Cerebellar nuclear complex (tissue), 1 donor: ENCODE results near the gene SLC15A1.

Source experiments
- DNase-seq, 2 experiments: peaks; one replicate each; lab custom pipeline; 2025; lab: John Stamatoyannopoulos, UW

The SLC15A1 gene, protein sequence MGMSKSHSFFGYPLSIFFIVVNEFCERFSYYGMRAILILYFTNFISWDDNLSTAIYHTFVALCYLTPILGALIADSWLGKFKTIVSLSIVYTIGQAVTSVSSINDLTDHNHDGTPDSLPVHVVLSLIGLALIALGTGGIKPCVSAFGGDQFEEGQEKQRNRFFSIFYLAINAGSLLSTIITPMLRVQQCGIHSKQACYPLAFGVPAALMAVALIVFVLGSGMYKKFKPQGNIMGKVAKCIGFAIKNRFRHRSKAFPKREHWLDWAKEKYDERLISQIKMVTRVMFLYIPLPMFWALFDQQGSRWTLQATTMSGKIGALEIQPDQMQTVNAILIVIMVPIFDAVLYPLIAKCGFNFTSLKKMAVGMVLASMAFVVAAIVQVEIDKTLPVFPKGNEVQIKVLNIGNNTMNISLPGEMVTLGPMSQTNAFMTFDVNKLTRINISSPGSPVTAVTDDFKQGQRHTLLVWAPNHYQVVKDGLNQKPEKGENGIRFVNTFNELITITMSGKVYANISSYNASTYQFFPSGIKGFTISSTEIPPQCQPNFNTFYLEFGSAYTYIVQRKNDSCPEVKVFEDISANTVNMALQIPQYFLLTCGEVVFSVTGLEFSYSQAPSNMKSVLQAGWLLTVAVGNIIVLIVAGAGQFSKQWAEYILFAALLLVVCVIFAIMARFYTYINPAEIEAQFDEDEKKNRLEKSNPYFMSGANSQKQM

GRCh38 chr13:98752467-98753290 lies at the start of gene SLC15A1:
TSS of gene SLC15A1 (minus strand) at chr13:98752672. CDS start at chr13:98752598, 74 bp downstream.
- DNase-seq: no peak

DNA sequence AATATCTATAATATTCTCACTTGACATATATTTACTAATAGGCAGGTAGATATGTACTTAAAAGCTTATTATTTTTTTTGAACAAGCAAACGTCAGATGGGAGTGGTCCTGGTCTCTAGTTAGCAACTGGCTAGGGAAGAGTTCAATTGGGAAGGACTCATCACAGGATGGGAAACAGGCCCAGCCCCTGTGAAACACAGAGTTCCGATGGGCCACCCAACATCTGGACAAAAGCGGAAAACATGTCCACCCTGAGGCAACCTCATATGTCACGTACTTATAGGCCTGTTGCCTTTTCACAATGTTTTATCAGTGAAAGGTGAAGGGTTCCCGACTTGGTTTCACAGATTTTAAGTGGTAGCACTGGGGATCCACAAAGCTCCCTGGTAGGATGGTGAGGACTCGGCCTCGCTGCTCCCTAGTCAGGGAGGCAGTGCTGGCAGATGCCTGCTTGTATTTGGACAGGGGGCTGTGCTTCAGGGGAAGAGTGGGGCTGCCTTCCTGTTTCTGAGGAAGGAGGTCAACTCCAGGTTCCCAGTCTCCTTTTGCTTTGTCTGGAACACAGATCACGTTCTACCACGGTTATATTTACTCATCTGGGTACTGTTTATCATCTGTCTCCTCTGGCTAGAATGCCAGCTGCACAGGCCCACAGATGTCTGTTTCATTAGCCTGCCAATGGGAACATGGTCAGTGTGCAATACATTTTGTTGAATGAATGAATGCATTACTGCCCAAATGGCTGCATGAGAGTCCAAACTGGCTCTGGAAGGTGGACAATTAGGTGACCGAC lies 49.4 kb upstream of the SLC15A1 start:
- no peak for DNase-seq

DNA sequence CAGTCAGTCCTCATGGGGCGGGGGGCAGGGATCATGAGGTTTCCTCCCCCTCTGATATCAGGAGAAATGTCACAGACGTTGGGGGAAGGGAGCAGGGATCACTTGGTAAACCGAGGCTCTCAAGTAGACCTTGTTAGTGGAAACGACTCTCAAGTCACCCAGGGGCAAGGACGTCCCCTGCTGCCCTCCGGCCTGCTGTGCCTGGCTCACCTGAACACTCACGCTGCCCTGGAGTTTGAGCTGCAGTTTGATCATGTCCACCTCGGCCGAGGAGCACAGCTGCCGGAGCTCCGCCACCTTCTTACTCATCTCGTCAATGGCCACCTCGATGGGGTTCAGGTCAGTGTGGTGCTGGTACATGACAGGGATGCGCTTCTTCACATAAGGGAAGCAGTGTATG lies 47.6 kb upstream of the SLC15A1 start:
- DNase-seq: no peak

GRCh38 chr13:98798849-98799645 lies 46.6 kb upstream of the SLC15A1 start:
- DNase-seq: no peak

GRCh38 chr13:98797456-98797855 lies 45.0 kb upstream of the SLC15A1 start:
- no peak for DNase-seq

GRCh38 chr13:98796798-98797197 lies 44.3 kb upstream of the SLC15A1 start:
- no peak for DNase-seq

DNA sequence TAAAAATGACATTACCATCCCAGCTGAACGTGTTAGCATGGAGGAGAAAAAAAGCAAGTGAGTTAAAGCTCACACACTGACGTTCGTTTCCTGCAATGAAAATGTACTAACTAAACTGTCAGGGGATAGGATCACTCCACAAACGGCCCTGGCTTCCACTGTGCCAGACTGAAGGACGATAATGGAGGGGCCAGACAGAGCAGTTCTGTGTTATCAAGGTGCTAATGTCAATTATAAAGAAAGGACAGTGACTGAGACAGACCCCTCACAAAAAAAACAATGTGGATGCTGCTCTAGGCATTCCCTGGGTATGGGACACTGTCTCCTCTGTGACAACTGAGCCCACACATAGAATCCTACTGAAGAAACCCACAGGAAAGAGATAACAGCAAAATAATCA lies 43.7 kb upstream of the SLC15A1 start:
- DNase-seq: no peak

- DNase-seq: no peak
These were observed 42.7 kb upstream of the SLC15A1 start for GRCh38 chr13:98795220-98795619.

DNA sequence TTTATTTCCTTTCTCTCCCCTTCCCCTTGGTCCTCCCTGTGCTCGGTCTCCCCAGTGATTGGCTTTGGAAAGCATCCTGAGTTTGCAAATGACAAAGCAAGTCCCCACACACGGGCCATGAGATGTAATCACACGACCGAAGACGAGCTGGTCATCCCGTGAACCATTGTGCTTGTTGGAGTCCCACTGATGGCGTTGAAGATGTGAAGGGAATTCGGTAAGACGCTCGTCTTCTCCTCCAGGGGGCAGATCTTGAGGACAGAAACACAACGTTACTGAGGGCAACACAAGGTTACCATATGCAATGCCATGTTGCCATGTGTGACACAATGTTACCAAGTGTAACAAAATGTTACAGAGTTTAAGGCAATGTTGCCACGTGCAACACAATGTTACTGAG lies 42.0 kb upstream of the SLC15A1 start:
- DNase-seq: no peak

GRCh38 chr13:98792785-98793495 lies 40.5 kb upstream of the SLC15A1 start:
- DNase-seq: no peak

DNA sequence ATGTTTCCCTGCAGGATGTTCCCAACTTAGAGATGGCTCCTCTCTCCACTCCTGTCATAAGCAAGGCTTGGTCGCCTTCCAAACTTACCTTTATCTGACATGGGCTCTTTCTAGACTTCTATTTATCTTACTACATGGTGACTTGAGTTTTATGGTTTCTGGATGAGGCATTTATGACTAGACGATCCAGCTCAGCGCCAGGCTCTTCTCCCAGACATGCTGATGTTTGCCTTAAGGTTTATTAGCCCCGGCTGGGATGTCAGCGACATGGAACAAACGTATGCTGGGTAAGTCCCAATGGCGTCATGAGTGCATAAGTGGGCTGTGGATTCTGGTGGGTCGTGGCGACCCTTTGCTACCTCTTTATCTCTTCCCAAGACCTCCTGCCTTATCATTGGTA lies 39.8 kb upstream of the SLC15A1 start:
- DNase-seq: no peak

- DNase-seq: no peak
These were observed 39.1 kb upstream of the SLC15A1 start for GRCh38 chr13:98791611-98792010.

DNA sequence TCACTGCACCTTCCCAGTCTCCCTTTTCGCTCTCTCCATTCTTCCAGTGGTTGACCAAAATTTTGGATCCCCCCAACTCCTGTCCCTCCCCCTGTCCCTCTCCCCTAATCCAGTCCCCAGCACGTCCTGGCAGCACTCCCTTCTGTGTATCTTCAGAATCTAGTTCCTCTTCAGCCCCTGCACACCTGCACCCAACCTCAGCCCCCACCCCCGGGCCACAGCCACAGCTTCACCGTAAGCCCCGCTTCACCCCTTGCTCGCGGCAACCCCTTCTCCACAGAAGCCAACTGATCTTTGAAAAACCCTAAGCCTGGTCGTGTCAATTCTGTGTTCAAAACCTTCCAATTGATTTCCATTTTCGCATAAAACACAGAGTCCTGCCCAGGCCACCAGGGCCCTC lies 35.5 kb upstream of the SLC15A1 start:
- DNase-seq: no peak

- no peak for DNase-seq
These were observed 34.7 kb upstream of the SLC15A1 start for GRCh38 chr13:98787173-98787572.

GRCh38 chr13:98786023-98786422 lies 33.6 kb upstream of the SLC15A1 start:
- no peak for DNase-seq

DNA sequence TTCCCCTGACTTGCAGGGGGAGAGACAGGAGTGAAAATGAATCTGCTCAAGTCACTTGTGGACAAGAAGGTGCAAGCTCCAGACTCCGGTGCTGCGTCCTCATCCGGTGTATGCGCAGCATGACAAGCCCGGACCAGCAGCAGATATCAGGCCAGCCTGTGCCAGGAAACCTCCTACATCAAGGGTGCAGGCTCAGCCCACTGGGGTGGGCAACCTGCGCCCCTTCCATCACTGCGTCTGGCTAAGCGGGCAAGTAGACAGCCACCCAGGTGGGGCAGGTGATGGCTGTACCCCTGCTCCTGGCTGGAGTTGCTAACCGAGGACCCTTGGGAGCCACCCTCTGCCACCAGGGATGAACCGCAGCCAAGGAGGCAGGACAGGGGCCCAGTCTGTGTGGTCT lies 32.9 kb upstream of the SLC15A1 start:
- no peak for DNase-seq

DNA sequence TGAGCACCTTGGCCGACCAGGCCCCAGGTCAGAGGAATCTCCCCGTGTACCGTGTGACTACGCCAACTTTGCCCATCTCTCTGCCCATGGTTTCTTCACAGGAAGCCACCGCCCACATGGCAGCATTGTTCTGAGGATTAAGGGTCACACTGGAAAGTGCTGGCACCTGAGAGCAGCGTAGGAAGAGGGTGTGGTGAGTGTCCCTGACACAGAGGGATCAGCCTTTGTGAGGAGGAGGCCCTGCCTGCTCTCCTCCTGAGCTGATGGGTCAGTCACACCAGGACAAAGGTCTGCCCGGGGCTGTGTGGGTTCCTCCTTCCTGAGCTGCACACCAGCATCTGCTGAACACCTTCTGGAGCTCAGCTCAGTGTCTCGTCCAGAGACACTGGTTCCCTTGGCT lies 32.2 kb upstream of the SLC15A1 start:
- no peak for DNase-seq

DNA sequence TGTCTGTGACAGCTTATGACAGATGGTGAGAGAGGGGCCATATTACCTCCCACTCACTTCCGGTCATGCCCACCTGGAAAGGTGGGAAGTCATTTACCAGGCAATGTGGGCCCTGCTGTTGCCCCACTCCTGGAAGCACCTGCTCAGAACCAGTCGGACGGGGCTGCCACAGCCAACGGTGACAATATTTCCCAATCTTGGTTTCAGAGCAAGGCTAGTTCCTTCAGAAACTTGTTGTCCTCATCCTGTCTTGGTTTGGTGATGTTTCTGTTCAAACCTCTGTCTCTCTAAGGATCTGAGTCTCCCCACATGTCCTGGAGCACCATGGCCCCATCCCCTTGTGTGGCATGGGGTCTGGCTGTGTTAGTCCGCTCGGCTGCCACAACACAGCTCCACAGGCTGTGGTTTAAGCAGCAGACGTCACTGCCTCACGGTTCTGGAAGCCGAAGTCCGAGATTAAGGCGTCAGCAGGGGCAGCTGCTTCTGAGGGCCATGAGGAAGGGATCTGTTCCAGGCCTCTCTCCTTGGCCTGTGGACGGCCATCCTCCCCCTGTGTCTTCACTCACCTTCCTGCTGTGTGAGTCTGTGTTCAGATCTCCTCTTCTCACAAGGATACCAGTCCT lies 31.5 kb upstream of the SLC15A1 start:
- DNase-seq: no peak

GRCh38 chr13:98782654-98783053 lies 30.2 kb upstream of the SLC15A1 start:
- DNase-seq: no peak

GRCh38 chr13:98781905-98782304 lies 29.4 kb upstream of the SLC15A1 start:
- DNase-seq: no peak
